DOHH2 (cell line): ENCODE measurements around the gene FBXW9.

Experiments used
- EZH2phosphoT487 ChIP-seq: fragments of 200-600 bp; sonication (generic); IDR thresholded peaks from 2 replicates; pipeline ENCODE4 v1.6.1; 2017; ENCODE audit warnings: borderline replicate concordance, mild to moderate bottlenecking, antibody characterized with exemption, low read length, moderate library complexity, mixed read lengths
- TF ChIP-seq, protein P1 (sequence below): fragments of 200-600 bp; sonication (generic); IDR thresholded peaks from one replicate; pipeline ENCODE4 v1.5.1; 2014; ENCODE audit warnings: antibody characterized with exemption, mild to moderate bottlenecking, low read depth, low read length; ENCODE audit not compliant: poor library complexity, severe bottlenecking

DNA sequence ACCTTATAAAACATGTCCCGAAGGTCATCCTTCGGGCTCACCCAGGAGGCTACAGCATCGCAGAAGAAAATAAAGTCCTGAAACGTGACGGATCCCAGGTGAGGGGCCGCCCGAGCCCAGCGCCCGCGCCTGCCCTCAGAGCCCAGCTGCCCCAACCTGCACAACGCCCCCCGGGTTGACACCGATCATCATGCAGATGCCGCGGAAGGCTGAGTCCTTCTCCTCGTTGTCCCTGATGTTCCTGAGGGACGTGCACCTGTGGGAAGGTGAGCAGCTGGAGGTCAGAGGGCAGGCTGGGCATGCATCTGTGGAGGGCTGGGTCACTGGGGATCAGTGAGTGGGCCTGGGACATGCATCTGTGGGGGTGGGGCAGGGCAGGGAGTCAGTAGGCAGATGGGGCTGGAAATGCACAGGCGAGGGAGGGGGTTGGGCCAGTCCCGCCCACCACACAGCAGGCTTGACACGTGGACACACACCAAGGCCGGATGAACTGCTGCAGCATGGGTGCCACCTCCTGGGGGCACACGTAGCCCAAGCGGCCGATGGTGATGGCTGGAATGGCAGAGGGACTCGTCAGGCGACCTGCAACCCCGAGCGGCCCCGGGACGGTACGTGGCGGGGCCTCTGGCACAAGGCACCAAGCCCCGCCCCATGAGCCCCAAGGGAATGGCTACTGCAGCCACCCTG, 5.3 kb upstream of the FBXW9 start:
- TF ChIP-seq, protein P1, sequence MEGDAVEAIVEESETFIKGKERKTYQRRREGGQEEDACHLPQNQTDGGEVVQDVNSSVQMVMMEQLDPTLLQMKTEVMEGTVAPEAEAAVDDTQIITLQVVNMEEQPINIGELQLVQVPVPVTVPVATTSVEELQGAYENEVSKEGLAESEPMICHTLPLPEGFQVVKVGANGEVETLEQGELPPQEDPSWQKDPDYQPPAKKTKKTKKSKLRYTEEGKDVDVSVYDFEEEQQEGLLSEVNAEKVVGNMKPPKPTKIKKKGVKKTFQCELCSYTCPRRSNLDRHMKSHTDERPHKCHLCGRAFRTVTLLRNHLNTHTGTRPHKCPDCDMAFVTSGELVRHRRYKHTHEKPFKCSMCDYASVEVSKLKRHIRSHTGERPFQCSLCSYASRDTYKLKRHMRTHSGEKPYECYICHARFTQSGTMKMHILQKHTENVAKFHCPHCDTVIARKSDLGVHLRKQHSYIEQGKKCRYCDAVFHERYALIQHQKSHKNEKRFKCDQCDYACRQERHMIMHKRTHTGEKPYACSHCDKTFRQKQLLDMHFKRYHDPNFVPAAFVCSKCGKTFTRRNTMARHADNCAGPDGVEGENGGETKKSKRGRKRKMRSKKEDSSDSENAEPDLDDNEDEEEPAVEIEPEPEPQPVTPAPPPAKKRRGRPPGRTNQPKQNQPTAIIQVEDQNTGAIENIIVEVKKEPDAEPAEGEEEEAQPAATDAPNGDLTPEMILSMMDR, result no peak
- no peak for TF ChIP-seq EZH2phosphoT487
